ENCODE measurements around the gene FCN3. TPM values are rescaled to one million over a fixed set of nuclear protein-coding genes. Genes with fewer than 3 reads are reported as not detected.

The FCN3 gene
- total and polyA plus RNA-seq, 2 experiments from 2014 or later, result 0.81 to 3.6 TPM

- Histone ChIP-seq H3K27me3 (no peaks in the 10 kb centered on the region), H3K36me3 (no peaks in the 10 kb centered on the region), H3K4me1 (ENCODE audit: low read depth) (peaks cover 3% of the 10 kb centered on the region), H3K4me3 (no peak overlapping the region), H3K9me3 (ENCODE audit: low read depth) (no peaks in the 10 kb centered on the region), H3K27ac (no peak overlapping the region)
- peak; percentile 26 for TF ChIP-seq CTCF (IDR thresholded peaks at IDR 0.05; ENCODE audit: low read depth, low read length)
- DNase-seq (ENCODE audit: low read depth in 1 of 2, low spot score in 1 of 2), result peak in 1 of 2 donors; percentile 34
Observed at GRCh38 chr1:27368869-27369582, 5.6 kb downstream of the FCN3 start.

- peak overlapping the region; percentile 80 for H3K27ac ChIP-seq
- no peak for TF ChIP-seq CTCF (IDR thresholded peaks at IDR 0.05; ENCODE audit: low read depth, low read length)
Observed at GRCh38 chr1:27367160-27367650, 7.4 kb downstream of the FCN3 start.

GRCh38 chr1:27366411-27367159 is 8.0 kb downstream of the FCN3 start, which contains the start of gene MAP3K6:
TSS of gene MAP3K6 (minus strand) at chr1:27366961. CDS start at chr1:27366597, 364 bp downstream.
- H3K27me3 ChIP-seq, result no peaks in the 10 kb centered on the region
- TF ChIP-seq CTCF (IDR thresholded peaks at IDR 0.05; ENCODE audit: low read depth, low read length), result peak; percentile 37
- peak within 1 kb of the TSS; percentile 80 for H3K27ac ChIP-seq
- DNase-seq (ENCODE audit: low read depth in 1 of 2, low spot score in 1 of 2), result peak; percentile 82 to 84
- peak within 1 kb of the TSS; percentile 52 for H3K4me3 ChIP-seq
- H3K4me1 ChIP-seq (ENCODE audit: low read depth), result peaks cover 3% of the 10 kb centered on the region
- H3K36me3 ChIP-seq, result no peaks in the 10 kb centered on the region
- H3K9me3 ChIP-seq (ENCODE audit: low read depth), result no peaks in the 10 kb centered on the region

More at GRCh38 chr1:27367160-27367650, 7.4 kb downstream of the FCN3 start:
- Histone ChIP-seq H3K36me3 (no peaks in the 10 kb centered on the region), H3K27me3 (no peaks in the 10 kb centered on the region), H3K9me3 (ENCODE audit: low read depth) (no peaks in the 10 kb centered on the region), H3K4me1 (ENCODE audit: low read depth) (peaks cover 3% of the 10 kb centered on the region), H3K4me3 (peak overlapping the region; percentile 52)
- no peak for DNase-seq (ENCODE audit: low read depth in 1 of 2, low spot score in 1 of 2)

- H3K4me3 ChIP-seq, result peak overlapping the region; percentile 52
- H3K27me3 ChIP-seq, result peaks cover 2% of the 10 kb centered on the region
- no peak for TF ChIP-seq CTCF (IDR thresholded peaks at IDR 0.05; ENCODE audit: low read depth, low read length)
- H3K27ac ChIP-seq, result peak overlapping the region; percentile 80
- no peaks in the 10 kb centered on the region for H3K36me3 ChIP-seq
- no peaks in the 10 kb centered on the region for H3K9me3 ChIP-seq (ENCODE audit: low read depth)
- peaks cover 3% of the 10 kb centered on the region for H3K4me1 ChIP-seq (ENCODE audit: low read depth)
- DNase-seq (ENCODE audit: low read depth in 1 of 2, low spot score in 1 of 2), result peak; percentile 73 to 89
Observed at GRCh38 chr1:27366113-27366410, 8.6 kb downstream of the FCN3 start.

GRCh38 chr1:27365372-27366112 is 9.1 kb downstream of the FCN3 start:
- peak; percentile 91 to 94 for DNase-seq (ENCODE audit: low read depth in 1 of 2, low spot score in 1 of 2)
- no peaks in the 10 kb centered on the region for H3K9me3 ChIP-seq (ENCODE audit: low read depth)
- H3K27ac ChIP-seq, result peak overlapping the region; percentile 80
- TF ChIP-seq CTCF (IDR thresholded peaks at IDR 0.05; ENCODE audit: low read depth, low read length), result no peak
- no peaks in the 10 kb centered on the region for H3K36me3 ChIP-seq
- peak overlapping the region; percentile 52 for H3K4me3 ChIP-seq
- H3K4me1 ChIP-seq (ENCODE audit: low read depth), result peaks cover 3% of the 10 kb centered on the region
- H3K27me3 ChIP-seq, result peaks cover 7% of the 10 kb centered on the region

All from cardiac muscle cell (in vitro differentiated cells and primary cell).